Psoas muscle (tissue), 8 donors: ENCODE results near the gene TSPAN6. TPM values are rescaled to one million over a fixed set of nuclear protein-coding genes. Genes with fewer than 3 reads are reported as not detected.

Source experiments
- ATAC-seq, 4 donors: fragments of 200-7000 bp; cut with Tn5 transposase; one replicate each; pipeline ENCODE4 v1.9.1; 2020; ENCODE audit warnings: moderate library complexity in 3 of 4, mild to moderate bottlenecking in 2 of 4
- DNase-seq, 2 donors: peaks; one replicate each; pipeline ENCODE4 v3.0.0-alpha.2; 2020
- H3K27ac ChIP-seq: fragments of 200-600 bp; one replicate; pipeline ENCODE4 v1.8.0; 2022
- H3K27me3 ChIP-seq, 3 donors: fragments of 200-600 bp in 1 of 3; one replicate each; pipeline versions ENCODE4 v1.6.1 to v1.8.0; 2013 to 2022; ENCODE audit warnings: low read length in 2 of 3, mild to moderate bottlenecking in 2 of 3, moderate library complexity in 1 of 3; ENCODE audit not compliant: insufficient read depth in 3 of 3
- H3K36me3 ChIP-seq, 2 donors: fragments of 200-600 bp in 1 of 2; one replicate each; pipeline versions ENCODE4 v1.6.1 to v1.8.0; 2013 to 2022; ENCODE audit warnings: low read depth in 1 of 2, mild to moderate bottlenecking in 1 of 2, moderate library complexity in 1 of 2; ENCODE audit not compliant: insufficient read depth in 1 of 2
- H3K4me1 ChIP-seq: fragments of 200-600 bp; one replicate; pipeline ENCODE4 v1.8.0; 2022
- H3K4me3 ChIP-seq: fragments of 200-600 bp; one replicate; pipeline ENCODE4 v1.8.0; 2022; ENCODE audit warnings: mild to moderate bottlenecking
- H3K9me3 ChIP-seq: fragments of 200-600 bp; one replicate; pipeline ENCODE4 v1.8.0; 2022
- CTCF ChIP-seq: fragments of 200-600 bp; IDR thresholded peaks from one replicate; pipeline ENCODE4 v1.8.0; 2022; ENCODE audit warnings: antibody characterized with exemption
- WGBS, 3 donors: extraction: QIAGEN DNeasy Blood & Tissue Kit; methylation state at CpG; one replicate each; pipeline versions ENCODE4 v1.1.6 to v1.1.7; 2013; 5-methylcytosine and 5-hydroxymethylcytosine counted together
- intact Hi-C, 2 donors: fragments of 100-400 bp; cut with DNase I; formaldehyde crosslinking; loops; one replicate each; pipeline versions ENCODE4 v1.11.0 to v1.14.2; 2022
- polyA plus RNA-seq, 3 donors: library from polyadenylated mRNA; stranded (reverse); fragments of 200-250 nt; gene quantifications; one replicate each; pipeline ENCODE4 v1.2.3, GENCODE V29; 2013
- total RNA-seq, 4 donors: library from RNA; stranded (reverse); fragmentation: NEBNext Ultra II Directional in 2 of 4; extraction: Animal tissue kit (Norgen Biotek cat#: 25700) in 2 of 4; gene quantifications; one replicate each; pipeline versions ENCODE4 v1.2.1 to v1.2.4, GENCODE V29; 2021 to 2023
- donor health status: healthy with polysubstance abuse.
- donor health status: DM: no; HTN: no; CAD: no; lungs with moderate emphysema.
- donor health status: Bipolar disorder and iron deficiency.
- donor health status: healthy.
- donor health status: DM: yes; HTN: yes; CAD: no.
- donor health status: DM: no; HTN: no; CAD: no.
- donor health status: DM: no; HTN: no; CAD: no.
- donor health status: DM: yes; HTN: yes; CAD: no.

TSPAN6 gene
- total and polyA plus RNA-seq, 7 donors: 2.1 to 4.3 (median 3.3) TPM

DNA sequence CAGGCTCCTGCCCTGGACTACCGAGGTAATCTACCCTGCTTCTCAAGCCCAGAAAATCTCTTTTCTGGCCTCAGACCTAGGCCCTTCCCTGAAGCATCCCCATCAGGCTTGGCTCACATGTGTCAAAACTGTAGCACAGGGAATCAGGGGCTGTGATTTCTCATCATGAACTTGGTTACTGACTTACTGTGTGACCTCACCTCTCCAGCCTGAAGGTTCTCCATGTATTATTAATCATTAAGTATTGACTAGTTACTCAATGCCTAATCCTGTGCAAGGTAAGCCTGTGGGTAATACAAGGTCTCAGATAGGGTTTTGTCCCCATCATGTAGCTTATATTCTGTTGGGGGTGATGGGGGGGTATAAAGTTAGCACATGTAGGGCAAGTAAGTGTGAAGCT, 14.2 kb upstream of the TSPAN6 start:
- no peak for ATAC-seq
- WGBS, 3 donors: 84 to 100% (median 89%) methylated on average over 1 of the region's 1 CpG

DNA sequence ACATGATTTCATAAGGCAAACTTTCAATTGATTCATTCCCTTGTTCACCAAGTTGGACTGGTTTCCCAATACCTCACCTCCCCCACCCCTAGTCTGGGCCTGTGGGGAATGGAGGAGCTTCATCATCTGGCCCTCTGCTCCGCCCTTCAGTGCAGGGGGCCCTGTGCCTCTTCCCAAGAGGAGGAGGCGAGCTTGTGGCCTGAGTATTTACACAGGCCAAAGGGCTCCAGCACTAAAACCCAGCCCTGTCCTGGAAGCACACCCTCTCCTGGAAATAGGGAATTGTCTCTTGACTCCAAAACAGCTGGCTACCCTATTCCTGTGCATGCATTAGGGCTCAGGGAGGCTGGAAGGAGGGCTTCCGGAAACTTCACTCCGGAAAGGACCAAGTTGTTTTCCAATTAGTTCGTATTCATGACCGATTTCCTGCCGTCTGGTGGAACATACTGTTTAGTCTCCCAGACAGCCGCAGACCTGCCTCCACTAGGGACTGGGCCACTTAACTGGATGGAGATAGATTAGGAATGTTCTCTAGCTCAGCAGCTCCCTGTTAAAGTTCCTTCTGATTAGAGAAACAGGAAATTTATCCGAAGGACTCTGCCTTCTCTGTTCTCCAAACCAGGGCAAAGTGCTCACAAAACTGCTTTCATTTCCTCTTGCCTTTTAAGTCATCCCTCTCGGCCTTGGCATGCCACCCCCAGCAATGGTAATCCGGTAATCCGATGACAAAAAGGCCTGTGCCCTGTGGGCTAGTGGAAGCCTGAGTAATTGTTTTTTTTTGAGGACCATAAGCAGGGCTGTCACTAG, 13.1 kb upstream of the TSPAN6 start:
- Histone ChIP-seq H3K9me3 (no peaks in the 10 kb centered on the region), H3K4me3 (no peak overlapping the region), H3K27ac (peak overlapping the region; percentile 63), H3K27me3 (peaks cover 0 to 30% (median 0%) of the 10 kb centered on the region in 3 donors), H3K4me1 (no peaks in the 10 kb centered on the region), H3K36me3 (no peaks in the 10 kb centered on the region)
- DNase-seq (peak; percentile 77 to 87), ATAC-seq (peak; percentile 60 to 85 (median 82))
- intact Hi-C loops: no loop called here
- no peak for TF ChIP-seq CTCF
- 16 to 33% (median 28%) methylated on average over 12 of the region's 12 CpGs for WGBS, 3 donors

More for the DNA sequence above, 14.2 kb upstream of the TSPAN6 start:
- DNase-seq: no peak
- H3K4me3 ChIP-seq: no peak overlapping the region
- no peaks in the 10 kb centered on the region for H3K9me3 ChIP-seq
- no peak for TF ChIP-seq CTCF
- intact Hi-C loops: no loop called here
- H3K36me3 ChIP-seq: no peaks in the 10 kb centered on the region
- peak overlapping the region; percentile 63 for H3K27ac ChIP-seq
- no peaks in the 10 kb centered on the region for H3K4me1 ChIP-seq
- H3K27me3 ChIP-seq: peaks cover 0 to 23% (median 0%) of the 10 kb centered on the region in 3 donors

- WGBS, 3 donors: 32 to 56% (median 43%) methylated on average over 8 of the region's 8 CpGs
- intact Hi-C loops: no loop called here
Measured at GRCh38 chrX:100648458-100649417, 12.1 kb upstream of the TSPAN6 start.

GRCh38 chrX:100647739-100648138, 11.1 kb upstream of the TSPAN6 start:
- TF ChIP-seq CTCF: no peak
- 45 to 69% (median 59%) methylated on average over 2 of the region's 2 CpGs for WGBS, 3 donors
- H3K27me3 ChIP-seq: peaks cover 0 to 40% (median 0%) of the 10 kb centered on the region in 3 donors
- ATAC-seq (no peak), DNase-seq (no peak)
- H3K27ac ChIP-seq: no peak overlapping the region
- no peaks in the 10 kb centered on the region for H3K36me3 ChIP-seq
- no peaks in the 10 kb centered on the region for H3K9me3 ChIP-seq
- H3K4me3 ChIP-seq: no peak overlapping the region
- no peaks in the 10 kb centered on the region for H3K4me1 ChIP-seq
- intact Hi-C loops: no loop called here

More at GRCh38 chrX:100648458-100649417, 12.1 kb upstream of the TSPAN6 start:
- Histone ChIP-seq H3K4me1 (no peaks in the 10 kb centered on the region), H3K9me3 (no peaks in the 10 kb centered on the region), H3K36me3 (no peaks in the 10 kb centered on the region), H3K27me3 (peaks cover 0 to 38% (median 0%) of the 10 kb centered on the region in 3 donors), H3K27ac (peak overlapping the region; percentile 63), H3K4me3 (no peak overlapping the region)
- DNase-seq (peak; percentile 25 to 49), ATAC-seq (peak in 3 of 4 donors; percentile 33 to 65 (median 39))
- no peak for TF ChIP-seq CTCF
